ENCODE results near the gene TAS2R41. TPM values are rescaled to one million over a fixed set of nuclear protein-coding genes. Genes with fewer than 3 reads are reported as not detected.

The TAS2R41 gene
- total RNA-seq, 1 donor from 2014 or later = not detected

DNA sequence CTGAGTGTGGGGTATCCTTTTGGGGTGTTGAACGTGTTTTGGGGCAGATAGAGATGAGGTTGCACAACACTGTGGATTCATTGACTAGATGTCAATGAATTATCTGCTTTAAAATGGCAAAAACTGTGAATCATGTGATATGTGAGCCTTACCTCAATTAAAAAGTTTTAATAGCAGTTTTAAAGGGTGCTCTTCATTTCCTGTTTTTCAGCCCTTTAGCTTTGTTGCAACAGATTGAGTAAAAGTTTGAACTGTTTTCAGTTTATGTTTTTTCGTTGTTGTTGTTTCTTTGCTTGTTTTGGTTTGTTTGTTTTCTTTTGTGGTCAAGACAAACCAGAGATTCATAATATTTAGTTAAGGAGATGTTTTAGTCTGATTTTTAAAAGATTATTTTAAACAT is 9.4 kb downstream of the TAS2R41 start:
- intact Hi-C loops (cut with DNase I) = no loop called here
- ATAC-seq = no peak
- no peak for DNase-seq (ENCODE audit: missing footprints)

DNA sequence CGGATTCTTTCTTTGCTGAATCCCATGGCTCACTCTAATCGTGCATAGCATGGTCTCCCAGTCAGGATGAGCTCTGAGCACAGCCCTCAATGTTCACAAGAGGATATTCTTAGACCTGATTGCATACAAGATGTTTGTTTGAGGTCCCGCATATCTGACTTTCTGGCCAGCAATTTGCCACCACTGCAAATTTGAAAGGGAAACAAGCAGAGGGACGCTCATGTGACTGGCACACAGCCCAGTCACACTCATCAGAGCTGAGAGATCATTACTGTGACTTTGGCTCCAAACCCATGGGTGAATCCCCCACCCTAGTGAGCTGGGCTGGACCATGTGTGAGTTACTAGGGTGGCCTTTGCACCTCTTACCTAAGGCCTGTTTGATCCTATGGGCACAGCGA is 9.9 kb downstream of the TAS2R41 start:
- intact Hi-C loops (cut with DNase I) = no loop called here
- DNase-seq (ENCODE audit: missing footprints) (peak; percentile 72), ATAC-seq (peak; percentile 78)

DNA sequence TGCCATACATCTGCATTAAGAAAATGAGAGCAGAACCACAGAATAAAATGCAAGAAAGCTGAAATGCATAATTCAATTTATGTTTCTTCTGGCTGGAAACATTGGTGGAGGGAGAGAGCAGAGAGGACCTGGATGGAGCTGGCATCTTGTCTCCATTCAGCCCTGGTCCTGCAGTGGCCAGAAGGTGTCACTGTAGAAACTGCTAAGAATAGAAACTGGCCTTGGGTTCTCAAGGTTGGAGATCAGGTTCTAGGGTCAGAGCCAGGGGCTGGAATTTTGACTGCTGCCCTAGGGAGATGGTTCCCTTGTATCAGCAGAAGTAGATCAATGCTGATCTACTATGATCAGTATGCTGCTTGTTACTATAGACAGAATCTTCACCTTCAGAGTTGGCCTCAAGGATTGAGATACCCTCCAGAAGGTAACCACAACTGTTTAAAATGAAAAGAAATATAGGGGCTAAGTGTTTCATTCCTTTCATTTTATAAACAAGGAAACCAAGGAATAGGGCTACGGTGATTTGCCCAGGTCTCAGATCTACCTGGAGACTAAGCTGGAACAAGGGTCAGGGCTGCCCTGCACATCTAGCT is 13.1 kb downstream of the TAS2R41 start:
- ATAC-seq (peak; percentile 37), DNase-seq (ENCODE audit: missing footprints) (no peak)
- intact Hi-C loops (cut with DNase I) = no loop called here

DNA sequence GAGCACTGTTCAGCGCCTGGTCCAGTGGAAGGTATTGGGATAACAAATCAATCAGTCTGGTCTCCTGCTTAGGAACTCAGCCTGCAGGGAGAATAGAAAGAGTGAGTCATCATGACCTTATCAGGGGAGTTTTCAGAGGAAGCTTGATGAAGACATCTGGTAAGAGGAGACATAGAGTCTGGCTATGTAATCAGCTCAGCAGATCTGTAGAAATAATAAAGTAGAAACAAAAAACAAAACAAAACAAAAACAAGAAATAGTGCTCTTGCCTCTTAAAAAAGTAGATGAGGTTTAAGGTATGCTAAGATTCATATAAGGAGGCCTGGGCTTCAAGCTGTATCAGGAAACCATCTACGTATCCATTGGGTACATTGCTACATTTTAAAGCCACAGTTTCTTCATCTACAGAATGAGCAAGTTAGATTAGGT is 14.4 kb downstream of the TAS2R41 start:
- ATAC-seq (peak; percentile 35), DNase-seq (ENCODE audit: missing footprints) (no peak)
- intact Hi-C loops (cut with DNase I) = no loop called here

DNA sequence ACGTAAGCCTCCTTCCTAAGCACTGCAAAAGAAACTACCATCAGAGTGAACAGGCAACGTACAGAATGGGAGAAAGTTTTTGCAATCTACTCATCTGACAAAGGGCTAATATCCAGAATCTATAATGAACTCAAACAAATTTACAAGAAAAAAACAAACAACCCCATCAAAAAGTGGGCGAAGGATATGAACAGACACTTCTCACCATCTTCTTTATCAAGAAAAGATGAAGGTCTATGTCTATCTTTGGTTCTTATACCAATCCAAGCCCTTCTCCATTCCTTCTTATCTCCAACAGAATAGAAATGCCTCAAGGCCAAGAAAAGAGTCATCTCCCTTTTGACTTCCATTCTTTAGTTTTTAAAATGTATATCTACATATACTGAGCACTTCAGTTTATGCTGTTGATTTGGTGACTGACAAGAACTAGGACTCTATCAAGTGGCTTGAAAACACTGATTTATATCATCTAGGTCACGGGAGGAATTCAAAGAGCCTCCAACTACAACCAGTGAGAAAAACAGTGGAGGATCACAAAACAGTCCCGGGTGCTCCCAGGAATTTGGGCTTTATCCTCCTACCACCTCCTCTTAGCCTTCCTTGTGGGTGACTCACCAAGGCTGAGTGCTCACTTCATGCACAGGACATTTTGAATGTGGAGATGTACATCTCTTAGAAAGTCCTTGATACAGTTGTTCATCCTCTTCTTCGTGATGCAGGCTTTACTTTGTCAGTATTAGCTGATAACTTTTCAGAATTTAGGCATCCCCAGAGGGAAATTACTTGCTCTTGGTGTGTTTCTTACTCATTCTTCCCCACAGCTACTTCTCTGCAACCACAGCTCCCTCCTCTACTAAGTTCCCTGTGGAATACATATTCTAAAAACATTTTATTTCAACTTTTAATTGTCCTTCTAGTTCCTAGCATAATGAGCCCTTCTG is 15.4 kb downstream of the TAS2R41 start:
- no peak for ATAC-seq
- no peak for DNase-seq (ENCODE audit: missing footprints)
- intact Hi-C loops (cut with DNase I) = no loop called here

DNA sequence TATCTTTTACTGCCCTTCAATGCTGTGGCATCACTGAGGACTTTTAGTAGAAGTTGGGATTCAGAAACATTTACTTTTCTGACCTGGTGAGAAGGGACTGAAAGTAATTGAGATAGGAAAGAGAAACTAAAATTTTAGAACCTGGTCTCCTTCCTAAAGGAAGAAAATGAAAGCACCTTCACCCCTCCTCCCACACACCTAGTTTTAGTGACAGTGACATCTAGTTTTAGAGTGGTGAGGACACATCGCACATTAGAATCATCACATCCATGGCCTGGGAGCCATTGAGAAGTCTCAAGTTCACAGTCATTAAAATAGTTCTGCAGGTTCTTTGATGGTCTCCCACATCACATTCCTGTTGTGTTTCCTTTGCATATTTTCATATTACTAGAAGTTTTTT is 16.1 kb downstream of the TAS2R41 start:
- intact Hi-C loops (cut with DNase I) = no loop called here
- DNase-seq (ENCODE audit: missing footprints) (no peak), ATAC-seq (no peak)

DNA sequence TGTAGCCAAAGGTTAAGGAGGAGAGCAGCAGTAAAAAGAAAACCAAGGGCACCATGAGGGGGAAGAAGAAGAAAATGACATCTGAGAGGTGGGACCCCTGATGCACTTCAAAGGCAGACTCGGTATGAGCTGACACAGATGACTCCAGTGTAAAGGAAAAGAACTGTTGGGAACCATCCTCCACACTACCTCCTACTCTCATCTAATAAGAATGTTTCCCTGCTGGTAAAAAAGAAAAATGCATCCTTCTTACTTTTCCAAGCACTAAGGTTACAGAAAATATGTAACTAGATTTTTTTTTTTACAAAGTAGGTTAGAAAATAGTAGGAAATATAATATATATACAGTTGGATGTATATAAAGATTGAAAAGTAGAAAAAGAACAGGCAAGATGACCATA is 16.9 kb downstream of the TAS2R41 start:
- DNase-seq (ENCODE audit: missing footprints) (no peak), ATAC-seq (no peak)
- intact Hi-C loops (cut with DNase I) = no loop called here

DNA sequence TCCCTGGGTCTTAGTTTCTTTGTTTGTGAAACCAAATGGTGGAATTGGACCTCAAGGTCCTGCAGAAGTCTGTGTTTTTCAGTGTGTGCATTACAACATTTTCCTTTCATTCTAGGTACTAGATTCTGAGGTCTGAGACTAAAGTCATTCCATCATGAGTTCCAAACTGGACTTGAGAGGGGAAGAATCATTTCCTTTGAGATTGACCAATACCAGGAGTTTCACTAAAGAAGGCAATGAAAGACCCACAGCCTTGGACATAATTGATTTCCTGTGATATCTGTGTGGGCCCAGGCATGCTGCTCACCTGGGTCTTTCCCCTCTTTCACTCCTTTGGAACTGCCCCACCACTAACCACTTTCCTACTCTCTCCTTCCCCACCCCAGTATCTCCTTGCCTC is 18.2 kb downstream of the TAS2R41 start:
- no peak for DNase-seq (ENCODE audit: missing footprints)
- ATAC-seq = no peak
- intact Hi-C loops (cut with DNase I) = no loop called here

DNA sequence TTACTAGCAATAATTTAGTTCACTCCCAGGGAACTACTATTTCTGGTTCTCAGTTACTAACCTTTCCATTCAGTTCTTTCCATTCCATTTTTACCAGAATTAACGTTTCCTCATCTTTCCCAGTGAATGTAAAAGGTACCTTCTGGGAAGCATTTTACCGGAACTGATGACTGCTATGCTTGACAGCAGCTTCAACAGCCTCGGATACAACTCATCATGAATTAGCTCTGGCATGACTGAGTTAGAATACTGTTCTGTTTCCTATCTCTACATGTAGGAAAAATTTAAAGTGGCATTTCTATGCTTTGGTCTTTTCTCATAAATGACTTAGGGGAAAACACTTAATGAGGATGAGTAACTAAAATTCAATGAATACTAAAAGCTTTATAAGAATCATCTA is 18.6 kb downstream of the TAS2R41 start:
- ATAC-seq (no peak), DNase-seq (ENCODE audit: missing footprints) (no peak)
- intact Hi-C loops (cut with DNase I) = no loop called here

DNA sequence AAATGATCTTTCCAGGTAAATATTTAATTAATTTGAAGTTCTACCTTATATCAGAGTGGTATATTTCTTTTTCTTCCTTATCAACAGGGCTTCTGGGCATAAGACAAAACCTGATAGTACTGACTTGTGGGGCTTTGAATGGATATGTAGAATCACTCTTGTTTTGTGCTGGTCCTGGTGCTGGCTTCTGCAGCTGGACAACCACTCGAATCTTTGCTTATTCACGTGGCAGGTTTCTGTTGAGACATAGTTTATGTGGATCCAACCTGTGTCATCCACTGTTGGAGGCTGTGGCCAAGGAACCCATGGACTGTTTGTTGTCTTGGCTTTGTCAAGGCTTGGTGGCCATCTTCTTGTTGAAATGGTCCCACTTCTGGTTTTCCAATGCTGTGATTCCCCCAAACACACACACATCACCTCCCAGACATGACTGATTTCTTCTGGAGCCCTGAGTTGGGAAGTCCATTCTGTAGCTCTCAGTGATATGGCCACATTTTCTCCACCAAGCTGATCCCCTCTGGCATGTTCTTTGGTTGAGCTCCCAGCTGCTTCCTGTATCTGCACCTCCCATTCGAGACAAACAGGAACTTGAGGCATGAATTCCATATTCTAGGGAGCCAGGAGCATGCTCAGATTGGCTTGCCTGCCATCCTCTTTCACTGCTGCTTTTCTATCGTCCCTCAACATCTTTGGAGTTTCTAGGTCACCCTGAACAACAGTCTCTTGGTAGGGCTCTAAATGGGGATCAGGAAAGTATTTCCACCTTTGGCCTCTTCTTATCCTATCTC is 19.5 kb downstream of the TAS2R41 start:
- DNase-seq (ENCODE audit: missing footprints) (no peak), ATAC-seq (no peak)
- intact Hi-C loops (cut with DNase I) = no loop called here

DNA sequence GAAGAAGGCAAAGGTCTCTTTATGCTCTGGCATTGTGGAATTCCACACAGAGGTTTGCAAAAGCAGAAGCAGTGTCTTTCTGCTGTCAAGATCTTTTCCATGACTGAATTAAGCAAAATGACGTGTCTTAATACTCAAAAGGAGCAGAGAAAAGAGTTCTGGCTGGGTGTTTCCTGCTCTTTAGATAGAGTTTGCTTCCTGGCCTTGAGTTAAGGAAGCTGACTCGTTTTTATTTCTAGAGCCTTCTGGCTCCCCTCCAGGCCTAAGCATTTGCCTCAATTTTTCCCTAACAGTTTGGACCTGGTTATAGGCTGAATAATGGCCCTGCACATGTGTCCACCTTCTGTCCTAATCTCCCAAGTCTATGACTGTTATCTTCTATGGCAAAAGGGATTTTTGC is 21.6 kb downstream of the TAS2R41 start:
- DNase-seq (ENCODE audit: missing footprints) (no peak), ATAC-seq (peak; percentile 57)
- intact Hi-C loops (cut with DNase I) = no loop called here

DNA sequence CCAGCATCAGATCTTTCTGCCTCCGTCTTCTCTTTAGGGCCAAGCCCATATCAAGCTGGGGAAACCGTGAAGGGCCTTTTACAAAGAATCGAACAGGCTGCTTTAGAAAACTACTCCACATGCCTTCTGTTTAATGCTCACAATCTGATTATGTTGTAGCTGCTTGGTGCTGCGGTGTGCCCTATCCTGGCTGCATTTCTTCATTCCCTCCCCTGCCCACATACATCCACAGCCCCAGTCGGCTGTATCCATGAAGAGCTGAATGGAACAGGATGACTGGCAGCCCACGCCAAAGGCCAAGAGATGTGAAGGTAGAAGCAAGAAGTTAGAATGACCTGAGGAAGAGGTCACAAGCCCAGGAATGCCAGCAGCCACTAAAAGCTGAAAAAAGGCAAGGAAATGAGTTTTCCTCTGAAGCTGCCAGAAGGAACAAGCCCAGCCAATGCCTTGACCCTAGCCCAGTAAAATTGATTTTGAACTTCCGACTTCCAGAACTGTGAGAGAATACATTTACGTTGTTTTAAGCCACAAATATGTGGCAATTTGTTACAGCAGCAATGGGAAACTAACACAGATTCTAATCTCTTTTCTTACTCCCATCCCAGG is 22.2 kb downstream of the TAS2R41 start:
- ATAC-seq (no peak), DNase-seq (ENCODE audit: missing footprints) (no peak)
- intact Hi-C loops (cut with DNase I) = no loop called here

DNA sequence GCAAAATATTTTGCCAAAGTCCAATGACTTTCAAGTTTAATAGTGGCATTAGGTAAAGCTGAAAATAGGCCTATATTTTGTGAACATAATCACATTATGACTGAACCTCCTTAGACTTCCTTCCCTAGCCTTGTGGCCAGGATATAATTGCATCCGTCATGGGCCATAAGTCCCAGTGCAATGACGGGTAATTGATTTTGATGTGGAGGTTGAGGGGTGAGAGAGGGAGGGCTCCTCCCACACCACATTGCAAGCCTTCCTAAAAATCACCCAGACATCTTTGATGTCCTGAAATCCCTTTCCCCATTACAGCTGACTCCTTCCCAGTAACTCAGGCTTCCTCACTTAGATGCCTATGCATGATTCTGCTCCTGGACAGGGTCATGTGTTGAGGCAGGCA is 25.6 kb downstream of the TAS2R41 start:
- DNase-seq (ENCODE audit: missing footprints) = no peak
- intact Hi-C loops (cut with DNase I) = no loop called here
- no peak for ATAC-seq

DNA sequence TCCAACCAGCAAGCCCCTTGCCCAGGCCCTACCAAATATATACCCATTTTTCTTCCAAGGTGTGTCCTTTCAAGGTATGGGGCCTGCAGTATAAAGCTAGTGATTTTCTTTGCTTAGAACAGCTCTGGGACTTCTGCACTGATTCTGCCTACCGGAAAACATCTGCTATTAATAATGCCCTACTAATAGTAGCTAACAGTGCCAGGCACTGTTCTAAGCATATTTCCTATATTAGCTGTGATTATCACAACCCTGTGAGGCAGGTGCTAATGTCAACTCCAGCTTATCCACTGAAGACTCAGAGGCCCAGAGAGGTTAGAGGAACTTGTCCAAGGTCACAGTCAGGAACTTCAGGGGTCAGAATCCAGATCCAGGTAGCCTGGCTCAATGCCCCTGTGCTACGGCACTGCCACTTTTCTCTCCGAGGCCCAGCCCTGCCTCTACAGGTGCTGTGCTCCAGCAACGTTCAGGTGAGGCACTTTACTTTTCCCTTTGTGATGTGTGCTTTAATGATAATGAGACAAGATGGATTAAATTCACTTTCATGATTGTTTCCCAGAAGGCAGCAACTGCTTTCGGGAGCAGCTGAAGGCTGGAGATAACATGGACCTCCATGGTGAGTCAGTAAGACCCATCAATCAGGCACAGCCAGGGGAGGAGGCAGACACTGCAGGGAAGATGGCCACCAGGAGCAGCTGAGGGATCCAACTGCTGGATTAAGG is 26.7 kb downstream of the TAS2R41 start:
- ATAC-seq (no peak), DNase-seq (ENCODE audit: missing footprints) (no peak)
- intact Hi-C loops (cut with DNase I) = no loop called here

DNA sequence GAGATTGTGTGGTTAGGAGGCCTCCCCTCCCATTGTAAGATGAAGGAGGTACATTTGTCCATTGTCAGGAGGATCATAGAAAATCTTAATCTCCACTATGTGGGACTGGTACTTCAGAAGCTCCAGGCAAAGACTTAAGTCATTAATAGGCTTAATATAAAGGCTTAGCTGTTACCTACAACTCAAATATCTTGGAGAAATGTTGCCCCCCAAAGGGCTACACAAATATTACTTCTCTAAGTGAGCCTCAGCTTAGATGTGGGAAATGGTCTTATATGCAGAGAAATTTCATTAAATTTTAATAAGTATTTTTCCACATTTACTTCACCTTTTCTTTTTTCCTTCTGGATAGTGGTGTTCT is 27.2 kb downstream of the TAS2R41 start:
- intact Hi-C loops (cut with DNase I) = no loop called here
- ATAC-seq (no peak), DNase-seq (ENCODE audit: missing footprints) (no peak)

DNA sequence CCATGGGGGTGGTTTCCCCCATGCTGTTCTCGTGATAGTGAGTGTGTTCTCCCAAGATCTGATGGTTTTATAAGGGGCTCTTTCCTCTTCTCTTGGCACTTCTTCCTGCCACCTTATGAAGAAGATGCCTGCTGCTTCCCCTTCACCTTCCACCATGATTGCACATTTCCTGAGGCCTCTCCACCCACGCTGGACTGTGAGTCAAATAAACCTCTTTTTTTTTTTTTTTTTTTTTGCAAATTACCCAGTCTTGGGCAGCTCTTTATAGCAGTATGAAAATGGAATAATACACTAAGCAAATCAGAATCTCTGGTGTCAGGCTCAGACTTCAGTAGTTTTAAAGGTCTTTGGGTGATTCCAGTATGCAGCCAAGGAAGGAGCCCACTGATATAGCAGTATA is 28.2 kb downstream of the TAS2R41 start:
- intact Hi-C loops (cut with DNase I) = no loop called here
- DNase-seq (ENCODE audit: missing footprints) (no peak), ATAC-seq (no peak)

DNA sequence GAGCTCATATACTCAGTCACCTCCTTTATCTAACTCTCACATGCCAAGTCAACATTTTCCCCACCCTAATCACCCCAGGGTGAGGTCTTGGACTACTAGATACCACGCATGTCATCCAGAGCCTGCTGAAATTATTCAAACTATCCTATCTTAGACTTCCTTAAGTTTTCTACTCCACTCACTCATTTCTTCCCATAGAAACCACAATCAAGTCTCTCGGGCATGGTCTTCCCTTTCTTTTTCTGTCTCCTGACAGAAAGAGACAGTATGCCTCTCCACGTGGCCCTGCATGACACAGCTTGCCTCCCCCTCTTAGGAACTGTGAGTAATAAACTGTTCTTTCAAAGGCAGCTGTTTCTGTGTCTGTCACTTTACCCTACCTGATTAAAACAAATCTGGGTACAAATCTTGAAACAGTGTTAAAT is 29.4 kb downstream of the TAS2R41 start:
- intact Hi-C loops (cut with DNase I) = no loop called here
- ATAC-seq = no peak
- no peak for DNase-seq (ENCODE audit: missing footprints)

DNA sequence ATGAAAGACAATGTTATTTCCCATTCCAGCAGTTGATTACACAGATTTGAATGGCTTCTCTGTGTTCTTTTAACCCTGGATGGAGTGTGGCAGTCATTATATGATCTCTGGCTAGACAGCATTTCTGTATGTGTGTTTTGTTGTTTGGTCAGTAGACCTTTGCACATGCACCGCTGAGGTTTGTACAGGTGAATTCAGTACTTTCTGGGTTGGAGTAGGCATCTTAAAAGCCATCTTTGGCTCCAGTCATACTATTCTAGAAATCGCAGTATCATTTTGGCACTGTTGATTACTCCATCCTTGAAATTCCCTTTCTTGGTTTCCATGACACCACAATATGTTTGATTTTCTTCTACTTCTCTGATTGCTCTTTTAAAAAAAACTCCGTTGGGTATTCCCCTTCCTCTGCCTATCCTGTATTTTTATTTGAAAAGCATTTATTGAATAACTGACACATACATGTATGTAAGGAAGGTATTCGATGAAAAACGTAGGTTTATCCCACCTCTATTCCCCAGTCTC is 29.9 kb downstream of the TAS2R41 start:
- no peak for DNase-seq (ENCODE audit: missing footprints)
- intact Hi-C loops (cut with DNase I) = no loop called here
- ATAC-seq = no peak
